ENCODE results near the gene EYA4.
"Not testable (repeated sequence)": the region's sequence is repeated elsewhere in the genome, so short reads cannot be mapped to it uniquely, and the experiment has no call there.

Gene EYA4

DNA sequence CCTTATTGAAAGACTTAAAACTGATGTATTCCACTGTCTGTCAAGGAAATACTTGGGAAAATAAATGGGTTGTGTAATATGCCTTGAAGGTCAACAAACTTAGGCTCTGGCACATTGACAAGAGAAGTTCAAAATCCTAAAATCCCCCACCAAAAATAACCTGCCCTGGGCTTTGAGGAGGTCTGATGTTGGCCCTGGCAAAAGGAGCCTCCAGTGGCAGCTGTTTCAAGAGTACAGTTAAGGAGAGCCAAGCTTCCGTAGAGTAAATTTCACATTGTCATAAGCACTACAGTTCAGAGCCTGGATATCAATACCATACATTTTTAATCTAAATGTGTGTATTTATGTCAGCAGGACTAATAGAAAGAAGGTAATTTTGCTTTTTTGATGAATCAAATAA lies 282.7 kb downstream of the EYA4 start:
- no peak for DNase-seq (ENCODE audit: low read depth, low spot score)

DNA sequence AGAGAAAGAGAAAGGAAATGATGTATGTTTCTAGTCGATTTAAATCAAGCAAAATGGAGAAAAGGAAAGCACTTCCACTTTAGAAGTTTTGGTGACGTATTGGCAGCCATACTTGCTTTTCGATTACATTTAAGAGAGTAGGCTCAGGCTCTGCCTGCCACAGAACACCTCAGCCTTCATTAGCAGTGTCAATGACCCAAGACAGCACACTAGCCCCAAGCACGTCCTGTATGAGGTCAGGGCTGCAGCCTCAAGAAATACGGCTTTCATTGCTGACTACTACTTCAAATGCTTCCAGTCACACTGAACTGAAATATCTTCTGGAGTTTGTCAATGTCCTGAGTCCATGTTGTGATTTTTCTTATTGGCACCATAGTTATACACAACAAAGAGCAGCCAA lies 285.3 kb downstream of the EYA4 start:
- no peak for DNase-seq (ENCODE audit: low read depth, low spot score)

DNA sequence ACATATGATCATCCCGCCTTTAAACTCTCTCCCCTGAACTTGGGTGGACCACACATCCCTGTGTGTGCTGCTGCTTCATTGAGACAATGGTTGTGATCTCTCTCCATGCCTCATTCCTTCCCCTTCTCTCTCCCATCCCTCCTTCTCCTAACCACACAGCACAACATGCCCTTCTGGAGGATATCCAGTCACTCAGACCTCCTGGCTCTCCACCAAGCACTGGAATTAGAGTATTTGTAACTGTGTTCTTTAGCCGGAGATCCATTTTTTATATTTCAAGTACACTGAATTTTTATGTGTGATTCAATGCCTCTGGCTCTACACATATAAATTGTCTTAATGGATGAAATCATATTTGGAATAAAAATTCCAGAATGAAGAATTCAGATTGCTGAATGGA lies 287.4 kb downstream of the EYA4 start:
- no peak for DNase-seq (ENCODE audit: low read depth, low spot score)

DNA sequence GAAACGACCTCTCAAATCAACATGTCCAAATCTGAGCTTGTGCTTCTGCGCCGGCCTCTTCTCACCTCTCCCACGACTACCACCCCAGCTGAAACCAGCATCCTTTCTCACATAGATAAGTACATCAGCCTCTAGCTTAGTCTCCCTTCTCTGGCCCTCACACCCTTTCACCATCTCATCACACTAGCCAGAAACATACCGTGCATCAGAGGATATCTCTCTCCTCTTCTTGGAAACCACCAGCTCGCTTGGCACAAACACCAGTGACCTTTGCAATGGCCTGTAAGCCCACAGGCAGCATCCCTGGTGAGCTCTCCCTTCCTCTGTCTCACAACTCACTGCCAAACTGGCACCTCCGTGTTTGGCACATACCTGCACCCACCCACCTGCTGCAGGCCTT lies 291.8 kb downstream of the EYA4 start:
- DNase-seq (ENCODE audit: low read depth, low spot score), result no peak

DNA sequence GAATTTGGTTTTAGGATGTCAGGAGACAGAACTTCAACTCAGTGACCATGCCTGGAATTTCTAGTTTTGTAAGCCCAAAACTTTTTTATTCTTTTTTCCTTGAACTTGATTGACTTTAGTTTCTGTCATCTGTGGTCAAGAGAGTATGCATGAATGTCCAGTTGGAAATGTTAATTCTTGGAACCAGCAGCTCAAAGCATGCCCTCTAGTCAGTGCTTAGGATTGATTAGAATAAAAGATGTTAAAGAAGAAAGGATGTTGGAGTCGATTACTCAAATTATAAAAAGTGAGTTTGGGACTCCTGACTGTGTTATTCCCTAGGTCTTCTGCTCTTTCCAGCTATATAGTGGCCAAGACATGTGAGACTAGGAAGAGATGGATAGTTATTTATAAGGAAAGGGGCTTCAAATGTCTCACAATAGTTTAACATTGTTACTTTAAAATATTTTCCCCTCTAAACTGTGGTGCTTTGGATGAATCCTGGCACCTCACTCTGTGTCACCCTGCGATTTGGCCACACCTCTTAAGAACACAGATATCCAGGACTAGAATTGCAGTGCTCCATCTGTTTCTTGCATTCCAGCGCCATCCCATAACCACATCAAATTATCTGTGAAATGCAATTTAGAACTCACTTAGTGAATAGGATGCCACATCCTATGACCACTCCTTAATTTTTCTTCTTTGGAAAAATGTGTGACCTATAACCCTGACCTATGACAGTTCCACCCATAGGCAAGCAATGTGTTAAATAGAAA lies 298.5 kb downstream of the EYA4 start:
- no peak for DNase-seq (ENCODE audit: low read depth, low spot score)

DNA sequence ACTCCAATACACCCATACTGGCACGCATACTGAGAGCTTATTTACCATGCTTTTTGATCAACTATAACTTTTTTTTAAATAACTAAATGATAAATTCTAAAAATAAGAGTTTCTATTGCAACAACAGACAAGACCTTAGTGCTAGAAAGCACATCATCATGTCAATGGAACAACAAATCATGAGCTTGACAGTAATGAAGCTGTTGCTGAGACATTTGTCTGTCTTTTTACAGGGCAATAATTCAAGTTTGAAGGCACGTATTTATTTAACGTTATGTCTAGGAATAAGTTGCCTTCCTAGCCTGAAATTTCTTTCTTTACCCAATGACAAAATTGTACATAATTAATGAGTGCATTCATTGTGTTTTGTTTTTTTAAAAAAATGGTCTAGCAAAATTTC lies 299.2 kb downstream of the EYA4 start:
- no peak for DNase-seq (ENCODE audit: low read depth, low spot score)

DNA sequence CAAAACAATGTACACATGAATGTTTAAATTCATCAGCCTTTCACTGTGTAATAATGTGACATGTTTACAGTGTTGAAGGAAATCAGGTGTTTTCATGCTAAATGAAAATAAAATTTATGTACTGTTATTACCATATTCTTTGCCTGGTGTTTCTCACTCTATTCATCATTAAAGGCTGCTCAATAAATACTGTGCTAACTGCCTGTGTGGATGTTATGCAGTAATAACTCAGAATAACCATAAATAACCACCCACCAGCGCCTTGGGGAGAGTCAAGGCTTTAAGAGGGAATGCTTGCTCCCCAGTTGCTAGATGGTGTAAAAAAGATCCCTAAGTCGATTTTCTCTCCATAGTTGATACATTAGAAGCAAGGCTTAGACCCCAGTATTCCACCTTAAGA lies 299.9 kb downstream of the EYA4 start:
- DNase-seq (ENCODE audit: low read depth, low spot score), result no peak

DNA sequence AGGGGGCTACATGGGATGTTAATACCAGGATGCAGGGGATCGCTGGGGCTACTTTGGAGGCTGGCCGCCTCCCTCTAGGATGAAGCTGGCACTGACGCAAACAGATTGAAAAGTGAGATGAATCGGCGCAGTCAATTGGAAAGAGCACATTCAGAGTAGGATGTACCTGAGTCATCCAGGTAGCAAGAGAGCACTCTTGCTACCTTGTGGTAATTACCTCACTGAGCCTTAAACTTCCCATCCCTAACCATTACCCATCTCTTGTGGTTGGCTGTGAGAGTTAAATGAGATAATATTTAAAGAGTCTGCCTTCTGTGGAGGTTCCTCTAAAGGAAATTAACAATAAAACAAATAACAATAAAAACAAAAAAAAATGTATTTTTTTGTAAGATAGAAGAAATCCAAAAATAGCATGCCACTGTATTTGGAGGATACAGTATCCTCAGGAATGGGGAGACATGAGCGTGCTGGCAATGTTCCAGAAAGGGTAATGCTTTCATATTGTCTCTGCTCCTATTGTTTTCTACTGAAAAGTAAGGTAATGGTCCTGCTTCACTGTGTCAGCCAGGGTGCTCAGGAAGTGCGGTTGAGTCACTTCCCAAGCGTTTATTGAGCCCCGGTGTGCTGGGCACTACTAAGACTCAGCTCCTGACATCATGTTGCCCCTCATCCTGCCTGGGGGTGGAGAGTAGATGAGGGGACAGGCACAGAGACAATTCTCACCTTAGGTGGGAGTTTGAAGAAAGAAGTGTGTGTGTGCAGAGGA lies 301.1 kb downstream of the EYA4 start:
- no peak for DNase-seq (ENCODE audit: low read depth, low spot score)

DNA sequence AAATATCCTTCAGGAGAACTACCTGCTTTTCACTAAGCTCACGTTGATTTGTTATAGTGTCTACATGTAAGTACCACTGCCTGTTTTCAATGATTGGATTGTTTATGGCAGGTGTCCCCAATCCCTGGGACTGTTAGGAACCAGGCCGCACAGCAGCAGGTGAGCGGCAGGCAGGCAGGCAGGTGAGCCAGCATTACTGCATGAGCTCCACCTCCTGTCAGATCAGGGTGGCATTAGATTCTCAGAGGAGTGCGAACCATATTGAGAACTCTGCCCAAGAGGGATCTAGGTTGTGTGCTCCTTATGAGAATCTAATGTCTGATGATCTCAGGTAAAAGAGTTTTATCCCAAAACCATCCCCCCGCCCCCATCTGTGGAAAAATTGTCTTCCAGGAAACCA lies 303.3 kb downstream of the EYA4 start:
- DNase-seq (ENCODE audit: low read depth, low spot score), result no peak

DNA sequence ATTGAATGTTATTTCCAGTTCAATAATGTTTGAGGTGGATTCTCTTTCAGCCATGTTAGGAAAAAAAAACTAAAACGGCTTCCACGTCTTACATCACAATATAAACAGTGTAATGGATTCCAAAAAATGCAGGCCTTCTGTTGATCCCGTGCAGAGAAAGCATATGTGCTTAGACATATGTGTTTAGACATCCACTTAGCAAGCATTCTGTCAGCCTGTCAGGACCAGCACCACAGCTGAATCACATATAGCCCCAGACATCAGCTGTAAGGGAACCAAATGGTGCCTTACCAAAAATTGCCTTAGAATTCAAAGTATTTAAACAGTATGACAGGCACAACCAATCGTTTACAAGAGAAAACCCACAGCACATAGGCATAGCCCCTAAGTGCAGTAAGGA lies 304.9 kb downstream of the EYA4 start:
- DNase-seq (ENCODE audit: low read depth, low spot score), result no peak

DNA sequence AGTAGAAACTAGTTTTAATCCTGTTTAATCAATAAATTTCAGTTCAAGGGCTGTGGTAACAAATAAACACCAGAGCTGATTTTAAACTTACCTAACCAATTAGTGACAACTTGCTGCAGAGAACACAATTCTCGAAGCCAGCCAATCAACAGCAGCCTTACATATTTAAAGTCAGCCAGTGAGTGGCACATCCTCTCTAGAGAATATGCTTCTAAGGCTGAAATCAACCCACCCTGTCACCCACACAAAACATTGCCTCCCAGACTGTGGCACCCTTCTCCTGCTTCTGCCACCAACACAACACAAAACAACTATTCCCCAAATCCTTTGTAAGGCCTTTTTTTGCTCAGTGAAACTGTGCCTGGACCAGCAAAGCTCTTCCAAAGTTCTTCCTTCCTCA lies 306.0 kb downstream of the EYA4 start:
- no peak for DNase-seq (ENCODE audit: low read depth, low spot score)

DNA sequence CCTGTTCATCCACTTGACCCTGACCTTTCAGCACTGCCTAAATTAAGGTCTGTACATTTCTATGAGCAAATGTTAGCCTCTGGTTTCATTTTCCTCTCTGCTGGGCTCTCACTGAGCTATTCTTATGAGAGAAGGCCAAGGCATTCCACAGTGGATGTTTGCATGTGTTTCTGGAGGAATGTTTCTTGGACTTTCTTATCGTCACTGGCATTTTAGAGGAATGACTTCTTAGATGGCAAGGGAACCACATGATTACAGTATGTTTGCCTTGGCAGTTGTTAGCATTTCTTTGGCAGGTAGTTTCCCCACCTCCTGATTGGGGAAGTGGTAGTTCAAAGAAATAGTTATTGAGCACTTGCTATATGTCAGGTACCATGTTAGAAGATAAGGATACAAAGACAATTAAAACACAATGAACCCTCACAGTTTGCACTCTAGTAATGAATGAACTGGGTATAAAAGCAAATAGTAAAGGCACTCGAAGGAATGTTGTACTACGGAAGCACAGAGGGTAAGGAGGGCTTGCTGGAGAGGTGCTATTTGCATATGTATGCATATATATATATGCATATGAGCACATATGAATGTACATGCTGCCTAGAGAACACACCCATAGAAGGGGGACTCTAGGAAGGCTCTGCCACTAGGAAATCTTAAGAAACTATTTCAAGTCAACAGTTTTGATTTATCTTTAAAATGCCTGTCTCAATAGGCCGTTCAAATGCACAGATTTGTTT lies 307.4 kb downstream of the EYA4 start:
- DNase-seq (ENCODE audit: low read depth, low spot score), result peak; percentile 6

DNA sequence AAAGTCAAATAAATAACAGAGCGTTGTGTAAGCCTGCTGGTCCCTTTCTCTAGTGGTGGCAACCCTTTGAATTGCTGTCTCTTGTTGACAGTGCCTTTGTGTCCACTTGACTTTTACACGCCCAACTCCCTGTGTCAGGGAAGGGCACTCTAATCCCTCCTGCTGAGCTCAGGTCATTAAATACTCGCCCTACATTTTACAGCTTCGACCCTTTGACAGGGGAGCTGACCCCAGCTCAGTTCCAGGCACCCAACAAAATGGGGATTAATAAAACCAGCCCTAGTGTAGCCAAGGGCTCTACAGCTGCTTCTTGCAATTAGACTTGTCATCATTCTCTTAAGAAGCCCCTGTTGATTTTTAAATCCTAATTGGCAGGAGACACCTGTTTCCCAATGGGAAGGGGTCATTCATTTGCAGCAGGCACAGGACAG lies 308.2 kb downstream of the EYA4 start:
- no peak for DNase-seq (ENCODE audit: low read depth, low spot score)

DNA sequence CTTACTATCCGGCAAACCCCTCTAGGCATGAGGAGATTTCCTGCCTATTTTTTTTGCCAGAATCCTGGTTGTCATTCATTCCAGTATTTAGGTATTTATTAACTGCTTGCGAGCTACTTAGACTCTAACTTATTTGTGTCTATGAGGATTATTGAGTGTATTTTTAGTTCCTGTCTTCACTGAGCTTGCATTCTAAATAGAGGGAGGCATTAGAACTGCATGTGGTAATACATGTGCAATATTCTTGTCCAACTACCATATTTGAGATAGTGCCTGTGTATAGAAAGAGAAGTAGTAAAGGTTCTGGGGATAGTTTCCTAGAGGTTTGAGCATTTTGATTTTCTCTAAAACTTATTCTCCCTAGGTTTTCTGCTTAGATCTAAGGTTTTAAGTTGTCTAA lies 308.9 kb downstream of the EYA4 start:
- DNase-seq (ENCODE audit: low read depth, low spot score), result no peak

DNA sequence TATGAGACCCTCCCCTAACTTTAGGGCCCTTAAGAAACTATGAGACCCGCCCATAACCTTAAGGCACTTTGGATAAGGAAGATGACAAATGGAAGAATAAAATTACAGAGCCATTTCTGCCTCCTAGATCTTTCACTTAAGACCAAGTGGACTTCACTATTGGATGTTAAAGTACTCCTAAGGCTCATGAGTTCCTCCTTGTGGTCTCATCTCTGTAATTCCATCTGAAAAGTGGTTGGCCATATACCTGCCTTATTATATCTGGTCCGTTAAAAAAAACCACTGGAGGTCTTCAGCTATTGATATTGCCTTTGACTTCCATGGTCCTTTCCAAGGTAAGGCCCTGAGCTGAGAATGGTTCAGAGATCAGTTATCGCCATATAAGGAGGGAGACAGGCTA lies 310.3 kb downstream of the EYA4 start:
- DNase-seq (ENCODE audit: low read depth, low spot score), result no peak

DNA sequence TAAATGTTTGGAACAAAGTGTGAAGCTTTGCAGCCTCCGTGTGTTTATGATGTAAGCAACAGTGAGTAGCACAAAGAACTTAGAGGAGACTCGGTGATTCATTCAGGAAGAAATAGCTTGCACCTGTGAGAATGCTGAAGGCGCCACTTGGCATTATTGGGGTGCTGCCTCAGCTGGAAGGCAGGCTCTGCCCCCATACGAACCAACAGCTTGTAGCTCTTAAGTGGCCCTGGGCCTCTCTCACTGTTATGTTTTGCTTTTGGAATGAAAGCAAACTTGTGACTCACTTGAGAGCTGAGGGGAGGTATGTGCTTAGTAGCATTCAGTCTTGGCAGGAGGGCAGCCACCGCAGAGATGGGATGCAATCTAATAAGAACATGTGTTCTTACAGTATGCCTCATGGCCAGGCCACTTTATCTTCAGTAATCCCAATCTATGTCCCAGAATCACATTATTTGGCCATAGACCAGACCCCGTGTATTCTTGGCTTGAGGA lies 310.7 kb downstream of the EYA4 start:
- DNase-seq (ENCODE audit: low read depth, low spot score), result peak; percentile 98

DNA sequence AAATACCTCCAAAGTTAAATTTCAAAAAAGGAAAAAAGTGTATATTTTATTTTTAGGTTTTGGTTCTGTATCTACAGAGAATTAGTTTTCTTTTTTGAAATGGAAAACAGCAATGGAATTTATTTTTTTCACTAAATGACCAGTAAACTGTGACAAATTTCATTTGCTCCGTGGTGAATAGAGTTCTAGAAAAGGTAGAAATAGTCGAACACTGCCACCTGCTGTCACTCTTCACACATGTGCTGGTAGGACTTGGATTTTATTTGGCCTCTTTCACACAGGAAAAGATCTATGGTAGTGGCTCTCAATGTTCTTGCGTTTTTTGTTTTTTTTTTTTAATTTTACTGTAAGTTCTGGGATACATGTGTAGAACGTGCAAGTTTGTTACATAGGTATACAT lies 312.5 kb downstream of the EYA4 start:
- peak; percentile 53 for DNase-seq (ENCODE audit: low read depth, low spot score)

DNA sequence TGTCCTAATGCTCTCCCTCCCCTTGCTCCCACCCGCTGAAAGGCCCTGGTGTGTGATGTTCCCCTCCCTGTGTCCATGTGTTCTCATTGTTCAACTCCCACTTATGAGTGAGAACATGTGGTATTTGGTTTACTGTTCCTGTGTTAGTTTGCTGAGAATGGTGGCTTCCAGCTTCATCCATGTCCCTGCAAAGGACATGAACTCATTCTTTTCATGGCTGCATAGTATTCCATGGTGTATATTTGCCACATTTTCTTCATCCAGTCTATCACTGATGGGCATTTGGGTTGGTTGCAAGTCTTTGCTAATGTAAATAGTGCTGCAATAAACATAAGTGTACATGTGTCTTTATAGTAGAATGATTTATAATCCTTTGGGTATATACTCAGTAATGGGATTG lies 313.0 kb downstream of the EYA4 start:
- not testable (repeated sequence) for DNase-seq (ENCODE audit: low read depth, low spot score)

DNA sequence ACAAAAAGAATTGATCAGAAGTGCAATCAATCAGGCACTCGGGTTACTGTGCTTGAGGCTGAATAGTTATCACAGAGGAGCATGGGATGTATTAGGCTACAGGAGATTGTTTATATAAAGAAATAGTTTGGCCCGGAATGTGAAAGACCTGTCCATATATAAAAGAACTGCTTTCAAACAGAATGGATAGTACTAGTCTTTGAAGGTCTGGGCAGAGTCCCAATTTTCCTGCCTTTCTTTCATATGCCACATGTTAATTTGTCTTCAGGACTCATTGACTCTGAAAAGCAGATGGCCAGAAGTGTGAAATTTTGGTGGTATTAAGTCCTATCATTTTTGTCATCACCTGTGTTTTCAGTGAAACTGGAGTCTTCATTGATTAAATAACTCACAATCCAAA lies 314.5 kb downstream of the EYA4 start:
- DNase-seq (ENCODE audit: low read depth, low spot score), result no peak

DNA sequence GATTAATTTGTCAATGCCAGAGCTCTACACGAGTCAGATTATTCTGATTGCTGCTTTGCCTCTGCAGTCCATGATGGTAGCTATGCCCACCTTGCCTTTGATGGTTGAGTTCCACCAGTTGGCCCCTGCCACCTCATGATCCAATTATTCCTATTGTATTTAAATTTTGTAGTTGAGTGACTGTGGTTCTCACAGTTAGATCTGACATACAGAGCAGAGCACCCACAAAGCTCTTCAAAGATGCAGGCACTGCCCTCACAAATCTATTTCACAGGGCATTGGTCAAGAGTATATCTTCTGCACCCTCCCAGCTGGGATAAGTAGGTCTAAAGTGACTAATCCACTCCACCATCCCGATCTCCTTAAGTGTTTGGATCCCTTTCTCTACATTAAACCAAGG lies 318.8 kb downstream of the EYA4 start:
- DNase-seq (ENCODE audit: low read depth, low spot score), result no peak

DNA sequence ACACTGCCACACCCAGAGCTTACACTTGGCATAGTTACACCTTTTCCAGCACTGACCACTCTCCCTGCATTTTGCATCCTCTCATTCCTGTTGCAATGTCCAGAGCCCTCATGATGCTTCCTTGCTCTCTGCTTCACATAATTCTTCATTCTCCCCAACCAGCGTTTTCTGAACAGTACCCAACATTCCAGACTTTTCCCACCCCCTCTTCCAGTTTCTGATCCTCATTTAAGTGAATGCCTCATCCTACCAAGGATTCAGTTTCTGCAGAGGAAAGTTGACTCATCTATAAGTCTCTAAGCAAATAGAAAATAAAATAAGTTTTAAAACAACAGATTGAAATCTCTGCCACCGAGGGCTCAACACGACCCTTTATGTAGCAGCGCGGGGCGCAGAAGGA lies 326.5 kb downstream of the EYA4 start:
- no peak for DNase-seq (ENCODE audit: low read depth, low spot score)

Data from smooth muscle cell of the brain vasculature (primary cell).